HG02870 (cell line): ENCODE results near the gene UHRF2.
"Not testable (repeated sequence)": the region's sequence is repeated elsewhere in the genome, so short reads cannot be mapped to it uniquely, and the experiment has no call there.

ENCODE experiments used
- ATAC-seq: cut with Tn5 transposase; IDR thresholded peaks from one replicate; pipeline ENCODE4 v1.9.1; 2021; ENCODE audit warnings: mild to moderate bottlenecking, moderate library complexity; ENCODE audit not compliant: unreplicated experiment

The UHRF2 gene

GRCh38 chr9:6479959-6480358, 67.0 kb downstream of the UHRF2 start:
- no peak for ATAC-seq

DNA sequence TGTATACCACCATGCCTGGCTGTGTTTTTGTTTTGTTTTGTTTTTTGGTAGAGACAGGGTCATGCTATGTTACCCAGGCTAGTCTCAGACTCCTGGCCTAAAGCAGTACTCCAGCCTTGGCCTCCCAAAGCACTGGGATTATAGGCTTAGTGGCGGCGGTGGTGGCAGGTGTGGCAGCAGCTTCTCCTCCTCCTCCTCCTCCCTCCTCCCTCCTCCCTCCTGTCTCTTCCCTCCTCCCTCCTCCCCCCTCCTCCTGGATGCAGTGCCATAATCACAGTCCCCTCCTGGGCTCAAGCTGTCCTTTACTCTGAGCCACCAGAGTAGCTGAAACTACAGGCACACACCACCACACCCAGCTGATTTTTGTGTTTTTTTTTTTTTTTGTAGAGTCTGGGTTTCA, 71.2 kb downstream of the UHRF2 start:
- no peak for ATAC-seq

DNA sequence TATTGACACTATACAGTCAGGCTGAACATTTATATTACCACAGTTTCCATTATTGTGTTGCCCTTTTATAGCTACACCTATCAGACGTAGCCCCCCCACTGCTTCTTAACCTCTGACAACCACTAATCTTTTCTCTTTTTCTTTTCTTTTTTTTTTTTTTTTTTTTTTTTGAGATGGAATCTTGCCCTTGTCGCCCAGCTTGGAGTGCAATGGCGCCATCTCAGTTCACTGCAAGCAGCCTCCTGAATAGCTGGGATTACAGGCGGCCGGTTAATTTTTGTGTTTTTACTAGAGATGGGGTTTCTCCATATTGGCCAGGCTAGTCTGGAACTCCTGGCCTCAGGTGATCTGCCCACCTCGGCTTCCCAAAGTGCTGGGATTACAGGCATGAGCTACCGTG, 75.4 kb downstream of the UHRF2 start:
- no peak for ATAC-seq

GRCh38 chr9:6489099-6489498, 76.1 kb downstream of the UHRF2 start:
- ATAC-seq, result no peak

DNA sequence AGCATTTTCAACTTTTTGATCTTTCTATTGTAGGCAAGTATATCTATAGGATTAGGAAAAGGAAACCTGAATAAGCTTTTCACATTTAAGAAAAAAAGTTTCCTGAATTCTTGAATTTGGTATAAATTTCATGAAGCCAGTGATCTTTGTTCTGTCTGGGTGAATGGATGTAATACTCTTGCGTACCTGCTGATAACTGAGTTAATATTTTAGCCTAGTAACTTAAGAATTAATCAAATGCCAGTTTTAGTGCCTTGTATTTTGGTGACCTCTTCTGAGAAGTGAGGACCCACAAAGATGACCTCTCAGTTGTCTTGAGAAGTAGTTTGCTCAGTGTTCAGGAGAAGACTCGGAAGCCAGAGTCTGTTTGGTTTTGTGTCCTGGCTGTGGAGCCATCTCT, 77.9 kb downstream of the UHRF2 start:
- no peak for ATAC-seq

DNA sequence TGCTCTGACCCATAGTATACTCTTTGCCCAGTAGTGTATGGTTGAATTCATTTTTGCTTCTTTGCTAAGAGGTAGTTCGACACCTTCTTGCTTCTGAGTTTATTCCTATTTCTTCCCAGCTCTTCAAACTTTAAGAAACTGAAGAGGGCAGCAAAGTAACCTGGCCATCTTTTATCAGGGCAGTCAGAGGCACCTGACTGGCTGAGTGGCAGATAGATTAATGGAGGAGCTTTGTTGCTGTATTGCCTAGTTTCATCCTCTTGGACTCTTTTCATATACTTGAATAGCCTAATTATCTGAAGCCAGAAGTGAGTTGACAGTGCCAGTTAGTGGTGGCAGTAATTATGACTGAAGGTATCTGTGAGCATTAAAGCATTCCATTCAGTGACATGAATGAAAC, 82.5 kb downstream of the UHRF2 start:
- no peak for ATAC-seq

- no peak for ATAC-seq
Observed at GRCh38 chr9:6498982-6499381, 86.0 kb downstream of the UHRF2 start.

DNA sequence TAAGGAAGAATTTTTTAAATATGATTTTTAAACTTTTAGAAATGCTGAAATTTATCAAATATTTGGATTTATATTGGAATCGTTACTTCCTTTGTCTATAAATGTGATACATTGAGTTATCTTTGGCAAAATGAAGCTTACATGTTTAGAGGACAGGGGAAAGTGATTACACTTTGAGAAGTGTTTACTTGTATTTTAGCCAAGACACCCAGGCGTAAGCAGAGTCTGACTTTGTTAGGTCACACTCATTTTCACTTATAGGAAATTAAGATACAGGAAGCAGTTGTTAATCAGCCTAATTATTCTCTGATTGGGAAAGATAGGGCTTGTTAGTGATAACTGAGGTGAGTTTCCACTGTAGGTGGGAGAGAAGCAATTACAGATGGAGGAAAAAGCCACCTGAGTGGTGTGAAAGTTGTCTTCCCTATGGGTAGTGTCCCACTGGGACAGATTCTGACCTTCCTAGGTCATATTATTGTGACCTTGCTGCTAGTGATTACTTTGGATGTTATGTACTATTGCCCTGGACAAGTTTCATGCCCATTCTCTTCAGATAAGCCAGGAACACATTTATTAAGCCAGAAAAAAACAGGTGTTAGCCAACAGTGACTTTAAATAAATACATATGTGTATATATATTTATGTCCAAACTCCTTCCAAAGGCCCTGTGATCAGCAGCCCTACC, 88.7 kb downstream of the UHRF2 start:
- ATAC-seq, result no peak

GRCh38 chr9:6502399-6502798, 89.4 kb downstream of the UHRF2 start:
- no peak for ATAC-seq

DNA sequence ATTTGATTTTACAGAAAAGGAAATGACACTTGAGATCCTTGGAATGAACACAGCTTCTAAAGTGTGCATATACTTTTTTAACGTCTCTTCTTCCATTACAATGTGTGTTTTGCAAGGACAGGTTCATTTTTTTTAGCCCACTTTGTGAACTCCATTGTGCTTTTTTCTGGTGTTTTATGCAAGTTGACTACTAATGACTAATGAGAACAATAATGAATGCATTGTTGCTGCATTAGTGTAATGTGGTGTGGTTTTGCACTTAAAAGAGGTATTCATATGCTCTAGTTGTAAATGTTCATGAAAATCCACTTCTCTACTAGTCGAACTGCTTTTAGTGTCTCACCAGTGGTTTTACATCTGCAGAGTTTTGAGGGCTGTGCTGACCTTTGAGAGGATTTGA, 93.6 kb downstream of the UHRF2 start:
- no peak for ATAC-seq

- ATAC-seq, result no peak
Observed at GRCh38 chr9:6512085-6512657, 99.2 kb downstream of the UHRF2 start.

DNA sequence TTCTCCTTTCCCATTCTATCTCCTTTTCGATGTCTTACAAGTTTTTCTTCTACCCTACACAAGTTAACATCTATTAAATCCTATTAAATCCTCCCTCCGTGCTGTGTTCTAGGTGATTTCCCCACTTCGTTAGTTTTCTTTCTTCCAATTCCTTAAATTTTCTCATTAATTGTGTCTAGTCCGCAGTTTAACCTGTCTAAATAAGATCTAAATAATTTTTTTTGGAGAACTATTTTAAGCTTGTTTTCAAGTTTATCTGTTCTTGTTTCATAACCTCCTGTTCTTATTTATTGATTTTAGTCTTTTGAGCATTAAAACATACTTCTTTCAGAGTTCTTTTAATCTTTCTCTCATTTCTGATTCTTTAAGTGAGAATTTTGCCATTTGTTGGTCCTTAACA, 109.3 kb downstream of the UHRF2 start:
- ATAC-seq, result no peak

DNA sequence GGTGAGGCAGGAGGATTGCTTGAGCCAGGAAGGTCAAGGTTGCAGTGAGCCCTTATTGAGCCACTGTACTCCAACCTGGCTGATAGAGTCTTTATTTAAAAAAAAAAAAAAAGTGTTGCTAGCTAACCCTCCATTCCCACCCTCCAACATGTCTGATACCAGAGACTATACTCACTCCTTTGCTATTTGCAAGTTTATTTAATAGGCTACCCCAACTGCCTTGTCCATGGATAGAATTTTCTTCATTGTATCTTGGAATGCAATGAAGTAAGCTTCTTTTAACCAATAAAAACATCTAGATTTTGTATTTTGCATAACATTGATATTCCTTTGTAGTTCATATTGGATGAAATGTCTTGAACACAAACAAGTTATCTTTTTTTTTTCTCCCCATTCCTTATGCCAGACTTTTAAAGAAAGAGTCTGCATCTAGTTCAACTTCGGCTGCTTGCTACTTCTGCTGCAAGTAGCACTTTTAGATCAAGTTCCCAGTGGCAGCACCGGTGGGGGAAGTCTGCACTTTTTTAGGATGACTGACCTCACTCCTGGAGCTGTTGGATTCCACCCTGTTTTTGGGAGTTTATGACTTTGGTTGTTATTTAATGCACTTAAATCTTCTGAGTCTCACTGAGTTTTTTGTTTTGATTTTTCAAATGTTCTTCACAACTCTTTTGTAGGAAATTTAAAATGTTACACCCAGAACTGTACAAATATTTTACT, 112.5 kb downstream of the UHRF2 start:
- no peak for ATAC-seq

DNA sequence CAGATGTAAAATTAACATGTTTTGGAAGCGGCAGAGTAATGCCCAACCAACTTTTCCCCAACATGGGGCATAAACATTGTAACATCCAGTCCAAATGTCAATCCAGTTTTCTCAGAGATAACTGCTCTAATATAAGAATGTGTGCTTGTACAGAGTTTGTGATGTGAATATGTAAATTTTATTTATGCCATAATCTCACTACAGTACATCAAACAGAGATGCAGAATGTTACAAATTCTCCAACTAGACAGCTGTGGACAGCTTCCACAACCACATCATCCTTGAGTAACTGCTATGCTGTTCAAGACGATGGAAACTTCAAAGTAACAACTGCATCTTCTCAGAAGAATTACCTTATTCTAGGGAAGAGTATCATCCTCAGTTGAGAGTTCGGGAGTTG, 122.6 kb downstream of the UHRF2 start:
- no peak for ATAC-seq

DNA sequence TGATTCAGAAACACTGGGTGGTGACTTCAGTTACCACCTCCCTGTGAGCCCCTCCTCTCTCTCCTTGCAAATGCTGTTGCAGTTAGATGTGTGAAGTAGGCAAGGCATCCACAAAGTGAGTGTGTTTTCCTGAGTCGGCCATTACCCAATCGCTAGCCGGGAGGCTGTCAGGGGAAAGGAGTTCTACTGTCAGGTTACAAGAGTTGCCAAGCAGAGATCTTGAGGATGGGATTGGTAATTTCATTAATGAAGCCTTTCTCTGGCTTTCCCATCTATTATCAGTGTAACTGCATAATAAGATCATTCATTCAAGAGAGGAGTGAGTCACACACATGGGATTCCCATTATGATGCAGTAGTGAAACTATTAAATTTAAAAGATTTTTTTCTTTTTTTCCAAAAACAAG, 125.7 kb downstream of the UHRF2 start:
- no peak for ATAC-seq

- not testable (repeated sequence) for ATAC-seq
Observed at GRCh38 chr9:6542617-6543016, 129.6 kb downstream of the UHRF2 start.

DNA sequence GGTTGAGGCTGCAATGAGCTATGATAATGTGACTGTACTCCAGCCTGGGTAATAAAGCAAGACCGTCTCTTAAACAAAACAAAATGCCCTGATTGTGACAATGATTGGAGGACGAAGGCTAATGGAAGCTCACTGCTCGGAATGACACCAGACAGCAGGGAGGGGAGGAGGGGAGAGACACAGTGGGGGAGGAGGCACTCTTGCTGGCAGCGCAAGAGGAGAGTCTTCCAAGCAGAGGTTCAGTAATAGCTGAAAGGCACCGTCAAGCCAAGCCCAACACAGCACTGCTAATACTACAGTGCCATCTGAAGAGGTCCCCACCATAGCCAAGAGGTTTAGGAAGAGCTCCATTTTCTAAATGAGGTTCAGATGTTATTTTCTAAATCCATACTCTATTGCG, 130.2 kb downstream of the UHRF2 start:
- ATAC-seq, result no peak

DNA sequence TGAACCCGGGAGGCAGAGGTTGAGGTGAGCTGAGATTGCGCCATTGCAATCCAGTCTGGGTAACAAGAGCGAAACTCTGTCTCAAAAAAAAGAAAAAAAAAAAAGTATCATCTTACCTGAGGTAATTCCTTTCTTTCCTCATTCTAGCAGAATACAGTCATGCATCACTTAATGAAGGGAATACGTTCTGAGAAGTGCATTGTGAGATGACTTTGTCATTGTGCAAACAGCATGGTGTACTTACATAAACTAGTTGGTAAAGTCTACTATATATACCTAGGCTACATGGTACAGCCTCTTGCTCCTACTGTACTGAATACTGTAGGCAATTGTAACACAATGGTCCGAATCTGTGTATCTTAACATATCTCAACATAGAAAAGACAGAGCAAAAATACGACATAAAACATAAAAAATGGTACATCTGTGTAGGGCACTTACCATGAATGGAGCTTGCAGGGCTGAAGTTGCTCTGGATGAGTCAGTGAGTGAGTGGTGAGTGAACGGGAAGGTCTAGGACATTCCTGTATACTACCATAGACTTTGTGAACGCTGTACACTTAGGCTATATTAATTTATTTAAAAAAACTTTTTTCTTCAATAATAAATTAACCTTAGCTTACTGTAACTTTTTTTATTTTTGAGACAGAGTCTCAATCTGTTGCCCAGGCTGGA, 132.2 kb downstream of the UHRF2 start:
- ATAC-seq, result no peak

DNA sequence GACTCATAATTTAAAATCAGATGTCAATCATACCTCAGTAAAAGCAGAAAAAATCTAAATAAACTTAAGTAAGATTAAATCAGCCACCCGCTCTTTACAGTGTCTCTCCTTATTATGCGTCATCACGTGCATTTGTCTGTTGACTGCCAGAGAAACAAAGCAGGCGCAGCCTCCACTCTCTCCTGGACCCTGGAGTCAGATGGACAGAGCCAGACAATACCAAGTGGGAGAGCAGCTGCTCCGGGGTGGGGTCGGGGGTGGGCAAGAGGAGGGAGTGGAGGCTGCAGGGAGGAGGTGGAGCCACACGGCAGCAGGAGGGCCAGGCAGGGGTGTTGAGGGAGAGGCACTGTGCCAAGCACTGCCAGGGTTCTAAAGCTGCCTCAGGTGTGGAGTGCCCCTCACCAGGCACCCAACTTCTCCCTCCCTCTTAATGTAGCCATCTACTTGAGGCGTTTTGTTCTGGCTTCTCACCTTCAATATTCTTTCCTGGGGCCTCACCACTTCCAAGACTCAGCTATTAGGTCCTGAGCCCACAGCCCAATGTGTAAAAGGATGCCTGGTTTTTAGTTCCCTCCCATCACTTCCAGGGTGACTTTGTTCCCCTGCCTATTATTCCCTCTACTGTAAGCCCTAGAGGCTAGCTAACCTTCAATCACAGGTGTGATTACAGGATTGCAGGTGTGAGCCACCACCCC, 136.3 kb downstream of the UHRF2 start:
- ATAC-seq, result no peak

- no peak for ATAC-seq
Observed at GRCh38 chr9:6551136-6551535, 138.1 kb downstream of the UHRF2 start.

DNA sequence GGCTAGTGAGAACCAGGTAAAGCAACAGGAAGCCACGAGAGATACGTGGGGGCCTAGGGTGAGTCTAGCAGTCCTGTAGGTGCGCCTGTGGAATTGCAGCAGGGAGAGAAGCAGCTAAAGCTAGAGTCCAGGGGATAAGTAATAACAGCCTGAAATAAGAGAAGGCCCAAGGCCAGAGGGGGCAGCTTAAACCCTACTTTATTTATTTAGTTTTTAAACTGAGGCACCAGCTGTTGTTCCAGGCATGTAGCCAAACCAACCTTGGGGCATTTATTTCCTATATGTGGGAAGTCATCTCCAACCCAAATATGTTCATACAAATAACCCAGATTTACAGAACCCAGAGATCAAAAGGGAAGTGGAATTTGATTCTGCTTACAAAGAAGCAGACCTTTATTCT, 139.0 kb downstream of the UHRF2 start:
- ATAC-seq, result no peak
